Esophagus squamous epithelium (tissue), 5 donors: ENCODE results near the gene QTRT2. TPM values are rescaled to one million over a fixed set of nuclear protein-coding genes. Genes with fewer than 3 reads are reported as not detected.
A peak's percentile ranks its signal among the peaks of the same experiment; 100 is the strongest.

Experiments
- DNase-seq: peaks from one replicate; lab custom pipeline; 2025; lab: John Stamatoyannopoulos, UW
- H3K27ac ChIP-seq, 4 donors: fragments of 200-600 bp; sonication (generic); one replicate each; pipeline ENCODE4 v1.5.1; 2016 to 2019; ENCODE audit warnings: mild to moderate bottlenecking in 1 of 4
- H3K27me3 ChIP-seq, 4 donors: fragments of 200-600 bp; sonication (generic); 1 replicate in 3 of 4; 2 replicates in 1 of 4; pipeline versions ENCODE4 v1.5.1 to v1.6.0; 2017 to 2021; ENCODE audit warnings: antibody characterized with exemption in 1 of 4
- H3K36me3 ChIP-seq, 3 donors: fragments of 200-600 bp; sonication (generic); one replicate each; pipeline ENCODE4 v1.5.1; 2016 to 2019
- H3K4me1 ChIP-seq, 3 donors: fragments of 200-600 bp; sonication (generic); one replicate each; pipeline ENCODE4 v1.5.1; 2017 to 2019
- H3K4me3 ChIP-seq, 4 donors: fragments of 200-600 bp; sonication (generic); 1 replicate in 3 of 4; 2 replicates in 1 of 4; pipeline ENCODE4 v1.5.1; 2016 to 2019; ENCODE audit warnings: mild to moderate bottlenecking in 2 of 4, moderate library complexity in 1 of 4
- H3K9me3 ChIP-seq, 3 donors: fragments of 200-600 bp; sonication (generic); one replicate each; pipeline ENCODE4 v1.5.1; 2016 to 2019
- CTCF ChIP-seq, 6 experiments: fragments of 450-650 bp in 4 of 6; fragments of 200-600 bp in 2 of 6; sonication (generic) in 2 of 6; IDR thresholded peaks; one replicate each; pipeline ENCODE4 v1.5.1; 2016 to 2019; ENCODE audit warnings: antibody characterized with exemption in 6 of 6, mild to moderate bottlenecking in 4 of 6, moderate library complexity in 4 of 6
- POLR2A ChIP-seq, 4 donors: fragments of 450-650 bp; IDR thresholded peaks; one replicate each; pipeline ENCODE4 v1.6.1; 2017; ENCODE audit warnings: antibody characterized with exemption in 4 of 4, mild to moderate bottlenecking in 4 of 4, moderate library complexity in 3 of 4
- WGBS, 2 donors: methylation state at CpG; one replicate each; pipeline ENCODE4 v1.1.5; 2018; 5-methylcytosine and 5-hydroxymethylcytosine counted together
- intact Hi-C: fragments of 100-400 bp; cut with DNase I; formaldehyde crosslinking; loops from one replicate; pipeline ENCODE4 v1.15.0; 2022
- total RNA-seq, 4 donors: library from RNA; depleted of rRNA; stranded (reverse); fragments of >200 nt; gene quantifications; one replicate each; pipeline ENCODE4 v1.1.0, GENCODE V29; 2016
- donor health status: DM: yes; HTN: yes; CAD: no.

Gene QTRT2
- 10 to 100 TPM in 3 of 4 donors, 1 to 10 TPM in 1; 7.5 to 18.2 (median 15.6) TPM for total RNA-seq

GRCh38 chr3:114056130-114057010, at the start of gene QTRT2, which contains the start of gene CCDC191:
Gene QTRT2 (plus strand): TSS chr3:114056737. CDS start chr3:114065258, 8,521 bp downstream.
Gene CCDC191 (minus strand): TSS chr3:114056526. CDS start chr3:114056466, 60 bp downstream.
- H3K4me1 ChIP-seq, result peaks cover 0 to 29% (median 17%) of the 10 kb centered on the region in 3 donors
- DNase-seq, result peak; percentile 91
- 0% methylated on average over 14 to 20 of the region's 49 CpGs for WGBS, 2 donors
- peak within 1 kb of the TSS; percentile 44 to 77 (median 74) for H3K4me3 ChIP-seq
- intact Hi-C loops, result no loop called here
- peaks cover 0 to 15% (median 0%) of the 10 kb centered on the region in 3 donors for H3K36me3 ChIP-seq
- H3K9me3 ChIP-seq, result no peaks in the 10 kb centered on the region
- TF ChIP-seq CTCF (IDR thresholded peaks at IDR 0.05), result peak in 1 of 6 experiments; percentile 41
- TF ChIP-seq POLR2A (IDR thresholded peaks at IDR 0.05), result no peak
- peak within 1 kb of the TSS; percentile 81 to 92 (median 90) for H3K27ac ChIP-seq
- no peaks in the 10 kb centered on the region for H3K27me3 ChIP-seq

DNA sequence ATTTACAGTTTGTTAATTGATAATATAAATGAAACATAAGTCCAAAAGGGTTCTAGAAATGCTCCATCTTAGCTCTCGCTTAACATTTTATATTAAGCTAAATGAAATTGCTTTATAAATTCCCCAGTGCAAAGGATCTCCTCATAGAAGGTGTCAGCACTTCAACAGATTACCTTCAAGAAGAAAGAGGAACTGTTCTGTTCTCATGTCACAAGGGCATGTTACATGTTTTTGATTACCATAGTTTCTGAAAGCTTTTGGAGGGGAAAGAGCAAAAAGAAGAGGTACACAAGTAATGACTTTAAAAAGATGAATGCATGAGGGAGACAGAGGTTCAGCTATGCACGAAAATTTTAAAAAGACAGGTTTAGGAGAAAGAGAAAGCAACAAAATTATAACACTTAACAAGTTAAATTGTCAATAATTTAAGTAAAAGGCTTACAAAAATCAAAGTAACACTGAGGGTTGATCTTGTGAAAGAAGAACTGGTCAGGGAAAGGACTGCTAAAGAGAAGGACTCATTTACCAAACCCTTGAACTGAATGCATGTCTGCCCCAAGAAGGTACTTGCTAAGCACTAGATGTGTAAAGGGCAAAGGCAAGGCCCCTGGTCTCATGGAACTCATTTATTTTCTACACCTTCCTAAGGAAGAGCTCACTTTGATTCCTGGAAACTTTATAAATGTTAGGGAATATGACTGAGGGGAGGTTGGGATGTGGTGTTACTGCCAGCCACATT, 45.3 kb upstream of the QTRT2 start:
- H3K27me3 ChIP-seq, result no peaks in the 10 kb centered on the region
- H3K36me3 ChIP-seq, result peaks cover 0 to 17% (median 0%) of the 10 kb centered on the region in 3 donors
- intact Hi-C loops, result no loop called here
- no peak overlapping the region for H3K4me3 ChIP-seq
- peaks cover 0 to under 1% (median 0%) of the 10 kb centered on the region in 3 donors for H3K9me3 ChIP-seq
- DNase-seq, result no peak
- no peak overlapping the region for H3K27ac ChIP-seq
- 87 to 91% methylated on average over 2 of the region's 2 CpGs for WGBS, 2 donors
- TF ChIP-seq POLR2A (IDR thresholded peaks at IDR 0.05) (no peak), CTCF (IDR thresholded peaks at IDR 0.05) (no peak)
- H3K4me1 ChIP-seq, result no peaks in the 10 kb centered on the region

DNA sequence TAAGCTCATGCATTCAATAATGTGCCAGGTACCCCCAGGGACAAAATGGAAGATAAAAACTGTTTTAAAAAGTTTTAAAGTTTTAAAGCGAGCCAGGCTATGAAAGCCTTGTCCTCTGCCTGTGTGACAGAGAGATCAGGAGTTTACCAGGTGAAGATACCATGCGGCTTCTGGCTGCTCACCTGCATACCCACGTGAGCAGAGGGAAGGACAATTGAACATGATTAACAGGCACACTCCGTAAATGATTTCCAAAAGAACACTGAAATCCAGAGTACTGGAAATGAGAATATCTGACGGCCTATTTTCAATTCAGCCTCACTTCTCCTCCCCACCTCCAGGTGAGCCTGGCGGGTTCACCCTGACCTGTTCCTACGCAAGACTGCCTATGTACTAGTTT, 42.3 kb upstream of the QTRT2 start:
- TF ChIP-seq CTCF (IDR thresholded peaks at IDR 0.05) (no peak), POLR2A (IDR thresholded peaks at IDR 0.05) (no peak)
- 81 to 90% methylated on average over 7 of the region's 7 CpGs for WGBS, 2 donors
- H3K27me3 ChIP-seq, result no peaks in the 10 kb centered on the region
- H3K4me1 ChIP-seq, result no peaks in the 10 kb centered on the region
- intact Hi-C loops, result no loop called here
- no peak for DNase-seq
- H3K27ac ChIP-seq, result no peak overlapping the region
- no peak overlapping the region for H3K4me3 ChIP-seq
- H3K9me3 ChIP-seq, result no peaks in the 10 kb centered on the region
- H3K36me3 ChIP-seq, result peaks cover 0 to 19% (median 0%) of the 10 kb centered on the region in 3 donors

DNA sequence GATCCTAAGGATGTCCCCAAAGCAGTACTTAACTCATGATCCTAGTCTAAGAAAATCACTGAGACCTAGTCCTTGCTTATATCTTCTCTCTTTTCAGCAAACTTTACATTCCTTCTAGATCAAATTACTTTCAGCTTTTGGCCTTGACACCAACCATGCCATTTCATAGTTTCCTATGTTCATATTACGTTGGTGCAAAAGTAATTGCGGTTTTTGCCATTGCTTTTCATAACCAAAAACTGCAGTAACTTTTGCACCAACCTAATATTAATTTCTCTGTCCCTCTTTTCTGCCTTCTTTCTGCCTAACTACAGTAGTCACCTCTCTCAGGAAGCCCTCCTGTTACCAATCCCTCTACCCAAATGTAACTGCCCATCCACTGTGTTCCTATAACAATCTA, 37.1 kb upstream of the QTRT2 start:
- H3K4me1 ChIP-seq, result no peaks in the 10 kb centered on the region
- no peak overlapping the region for H3K27ac ChIP-seq
- no peaks in the 10 kb centered on the region for H3K9me3 ChIP-seq
- no peaks in the 10 kb centered on the region for H3K27me3 ChIP-seq
- no peak for DNase-seq
- TF ChIP-seq CTCF (IDR thresholded peaks at IDR 0.05) (no peak), POLR2A (IDR thresholded peaks at IDR 0.05) (no peak)
- no peak overlapping the region for H3K4me3 ChIP-seq
- 95 to 98% methylated on average over 2 of the region's 2 CpGs for WGBS, 2 donors
- intact Hi-C loops, result no loop called here
- H3K36me3 ChIP-seq, result peaks cover 0 to 3% (median 0%) of the 10 kb centered on the region in 3 donors
